Fibroblast of pulmonary artery (primary cell): Measurements from ENCODE around the gene STAMBP.

Experiments used
- DNase-seq: peaks from one replicate; pipeline ENCODE4 v3.0.0-alpha.2; 2010; ENCODE audit warnings: low read depth
- H3K4me3 ChIP-seq: replicated peaks from 2 replicates; pipeline ENCODE4 v1.5.1; 2011; ENCODE audit warnings: low read depth, mild to moderate bottlenecking, control low read depth, low read length, moderate library complexity
- TF ChIP-seq, protein P1 (sequence below): IDR thresholded peaks from 2 replicates; pipeline ENCODE4 v1.5.1; 2011; ENCODE audit warnings: mild to moderate bottlenecking, control low read depth, low read length, inconsistent platforms; ENCODE audit errors: missing control alignments

STAMBP gene

DNA sequence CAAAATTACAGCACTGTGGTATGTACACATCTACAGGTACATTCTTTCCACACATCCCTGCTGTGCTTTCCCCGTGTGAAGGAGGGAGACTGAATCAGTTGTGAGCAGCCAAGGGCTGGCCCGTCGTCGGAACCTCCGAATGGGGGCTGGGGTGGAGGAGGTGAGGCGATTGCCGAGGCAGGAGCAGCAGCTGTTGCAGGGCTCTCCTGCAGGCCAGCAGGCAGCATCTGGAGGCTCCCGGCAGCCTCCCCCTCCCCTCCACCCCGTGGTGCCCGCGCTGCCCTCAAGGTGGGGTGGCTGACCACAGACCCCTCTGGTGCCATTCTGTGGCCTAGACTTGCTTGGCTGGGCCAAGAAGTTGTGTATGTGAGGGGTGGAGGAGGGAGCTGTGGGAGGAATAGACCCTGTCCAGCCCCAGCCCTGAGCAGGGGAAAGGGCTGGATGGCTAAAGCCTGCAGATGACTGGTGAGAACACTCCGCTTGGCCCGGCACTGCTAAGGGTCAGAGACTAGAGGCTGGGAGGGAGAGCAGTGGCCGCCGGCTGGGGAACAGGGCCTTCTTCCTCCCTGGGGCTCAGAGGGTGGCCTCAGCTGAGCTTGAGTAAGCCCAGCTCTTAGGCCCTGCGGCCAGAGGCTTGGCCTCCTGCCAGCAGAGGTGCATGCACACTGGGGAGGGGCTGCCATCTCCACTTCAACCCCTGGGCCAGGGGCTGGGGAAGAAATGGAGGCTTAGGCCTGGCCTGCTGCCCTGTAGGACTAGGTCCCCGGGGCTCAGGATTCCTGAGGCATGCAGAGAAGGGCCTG lies 7.6 kb downstream of the STAMBP start:
- DNase-seq: no peak
- TF ChIP-seq, protein P1, sequence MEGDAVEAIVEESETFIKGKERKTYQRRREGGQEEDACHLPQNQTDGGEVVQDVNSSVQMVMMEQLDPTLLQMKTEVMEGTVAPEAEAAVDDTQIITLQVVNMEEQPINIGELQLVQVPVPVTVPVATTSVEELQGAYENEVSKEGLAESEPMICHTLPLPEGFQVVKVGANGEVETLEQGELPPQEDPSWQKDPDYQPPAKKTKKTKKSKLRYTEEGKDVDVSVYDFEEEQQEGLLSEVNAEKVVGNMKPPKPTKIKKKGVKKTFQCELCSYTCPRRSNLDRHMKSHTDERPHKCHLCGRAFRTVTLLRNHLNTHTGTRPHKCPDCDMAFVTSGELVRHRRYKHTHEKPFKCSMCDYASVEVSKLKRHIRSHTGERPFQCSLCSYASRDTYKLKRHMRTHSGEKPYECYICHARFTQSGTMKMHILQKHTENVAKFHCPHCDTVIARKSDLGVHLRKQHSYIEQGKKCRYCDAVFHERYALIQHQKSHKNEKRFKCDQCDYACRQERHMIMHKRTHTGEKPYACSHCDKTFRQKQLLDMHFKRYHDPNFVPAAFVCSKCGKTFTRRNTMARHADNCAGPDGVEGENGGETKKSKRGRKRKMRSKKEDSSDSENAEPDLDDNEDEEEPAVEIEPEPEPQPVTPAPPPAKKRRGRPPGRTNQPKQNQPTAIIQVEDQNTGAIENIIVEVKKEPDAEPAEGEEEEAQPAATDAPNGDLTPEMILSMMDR: no peak
- H3K4me3 ChIP-seq: no peak overlapping the region

DNA sequence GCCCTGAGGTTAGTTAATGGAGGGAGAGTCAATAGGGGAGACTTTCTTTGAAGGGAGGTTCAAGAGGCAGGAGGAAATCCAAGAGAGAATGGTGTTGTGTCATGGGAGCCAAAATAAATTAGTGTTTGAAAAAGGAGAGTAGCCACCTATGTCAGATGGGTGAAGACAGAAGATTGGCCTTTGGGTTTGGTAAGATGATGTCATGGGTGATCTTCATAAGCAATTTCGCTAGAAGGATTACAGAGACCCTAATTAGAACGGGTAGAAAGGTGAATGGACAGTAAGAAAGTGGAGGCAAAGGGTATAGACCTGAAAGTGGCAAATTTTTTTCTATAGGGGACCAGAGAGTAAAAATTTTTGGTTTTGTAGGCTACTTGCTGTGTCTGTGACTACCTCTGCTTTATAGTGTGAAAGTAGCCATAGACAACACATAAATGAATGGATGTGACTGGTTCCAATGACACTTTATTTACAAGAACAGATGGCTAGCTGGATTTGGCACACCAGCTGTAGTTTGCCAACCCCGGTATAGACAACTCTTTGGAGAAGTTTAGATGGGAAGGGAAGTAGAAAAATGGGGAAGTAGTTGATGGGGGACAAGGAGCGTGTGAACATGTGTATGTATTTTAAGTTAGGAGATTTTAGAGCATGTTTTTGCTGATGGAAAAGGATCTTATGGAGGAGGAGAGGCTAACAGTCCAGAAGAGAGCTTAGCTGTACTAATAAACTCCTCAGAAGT lies 9.3 kb downstream of the STAMBP start:
- H3K4me3 ChIP-seq: no peak overlapping the region
- DNase-seq: no peak
- TF ChIP-seq, protein P1: no peak

DNA sequence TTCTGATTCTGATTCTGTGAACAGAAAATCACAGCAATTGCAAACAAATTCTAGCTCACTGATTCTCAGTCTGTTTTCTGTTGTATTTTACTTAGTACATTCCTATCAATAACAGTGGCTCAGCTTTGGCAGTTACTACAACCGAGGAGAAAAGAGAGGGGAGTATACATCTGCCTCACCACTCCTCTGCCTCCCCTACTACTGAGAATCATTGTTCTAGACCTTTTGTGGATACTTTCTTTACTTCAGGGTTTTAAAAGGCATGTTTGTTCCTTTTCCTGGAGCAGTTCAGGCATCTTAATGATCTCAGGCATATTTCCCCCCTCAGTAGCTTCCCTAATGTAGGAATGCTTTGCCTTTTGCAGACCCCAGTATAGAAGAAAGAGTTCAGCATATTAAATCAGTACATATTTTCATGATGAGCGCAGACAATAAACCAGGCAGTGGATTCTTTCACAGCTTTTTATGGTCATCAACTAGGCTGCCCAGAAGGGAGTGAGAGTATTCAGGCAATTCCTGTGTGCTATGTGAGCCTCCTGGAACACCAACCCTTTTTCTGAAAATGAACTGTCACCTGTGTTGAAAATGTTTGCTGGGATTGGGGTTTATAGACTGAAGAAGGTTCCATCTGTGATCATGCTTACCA lies 10.3 kb downstream of the STAMBP start:
- H3K4me3 ChIP-seq: no peak overlapping the region
- no peak for DNase-seq
- TF ChIP-seq, protein P1: no peak

GRCh38 chr2:73839653-73840411 lies 11.1 kb downstream of the STAMBP start:
- no peak for DNase-seq
- TF ChIP-seq, protein P1: no peak
- no peak overlapping the region for H3K4me3 ChIP-seq

- no peak for DNase-seq
- no peak overlapping the region for H3K4me3 ChIP-seq
- TF ChIP-seq, protein P1: no peak
These were observed 13.4 kb downstream of the STAMBP start for GRCh38 chr2:73841912-73842738.

DNA sequence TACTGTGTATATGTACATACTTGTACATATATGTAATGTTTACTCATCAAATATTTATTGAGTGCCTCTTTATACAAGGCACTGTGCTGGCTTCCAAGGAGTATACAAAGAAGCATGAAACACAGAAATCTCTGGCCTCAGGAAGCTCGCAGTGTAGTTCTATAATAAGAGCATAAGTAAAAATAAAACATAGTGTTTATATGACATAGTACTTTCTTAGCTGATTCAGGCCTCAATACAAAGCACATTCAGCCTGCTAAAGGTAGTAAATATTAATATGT lies 13.9 kb downstream of the STAMBP start:
- no peak overlapping the region for H3K4me3 ChIP-seq
- DNase-seq: no peak
- TF ChIP-seq, protein P1: no peak
